Liver (tissue), 9 donors: Measurements from ENCODE around the gene CDK8. TPM values are rescaled to one million over a fixed set of nuclear protein-coding genes. Genes with fewer than 3 reads are reported as not detected.
A peak's percentile ranks its signal among the peaks of the same experiment; 100 is the strongest.

Experiments used
- DNase-seq: peaks from one replicate; pipeline ENCODE4 v3.0.0-alpha.2; 2017; ENCODE audit warnings: low spot score
- H3K27ac ChIP-seq, 2 donors: one replicate each; pipeline ENCODE4 v1.7.0; 2013; ENCODE audit warnings: inconsistent platforms in 2 of 2, low read length in 2 of 2, control low read depth in 1 of 2, low read depth in 1 of 2, mild to moderate bottlenecking in 1 of 2
- H3K27me3 ChIP-seq, 4 donors: one replicate each; pipeline versions ENCODE4 v1.6.1 to v1.7.0; 2013; ENCODE audit warnings: low read length in 3 of 4, inconsistent platforms in 1 of 4, mild to moderate bottlenecking in 1 of 4, moderate library complexity in 1 of 4; ENCODE audit not compliant: control insufficient read depth in 4 of 4, insufficient read depth in 4 of 4
- H3K36me3 ChIP-seq, 4 donors: one replicate each; pipeline versions ENCODE4 v1.6.1 to v1.7.0; 2013; ENCODE audit warnings: low read length in 3 of 4, mild to moderate bottlenecking in 3 of 4, low read depth in 1 of 4, moderate library complexity in 1 of 4; ENCODE audit not compliant: control insufficient read depth in 4 of 4, insufficient read depth in 3 of 4
- H3K4me1 ChIP-seq, 4 donors: one replicate each; pipeline versions ENCODE4 v1.6.1 to v1.7.0; 2013; ENCODE audit warnings: low read length in 3 of 4, mild to moderate bottlenecking in 3 of 4, moderate library complexity in 1 of 4; ENCODE audit not compliant: control insufficient read depth in 4 of 4, insufficient read depth in 4 of 4
- H3K4me3 ChIP-seq, 3 donors: one replicate each; pipeline versions ENCODE4 v1.6.1 to v1.7.0; 2013; ENCODE audit warnings: low read length in 3 of 3, control low read depth in 1 of 3, low read depth in 1 of 3, mild to moderate bottlenecking in 1 of 3
- H3K9ac ChIP-seq, 2 donors: one replicate each; pipeline ENCODE4 v1.7.0; 2013; ENCODE audit warnings: low read length in 2 of 2, mild to moderate bottlenecking in 2 of 2, moderate library complexity in 2 of 2, control low read depth in 1 of 2, low read depth in 1 of 2
- H3K9me3 ChIP-seq, 4 donors: one replicate each; pipeline versions ENCODE4 v1.6.1 to v1.7.0; 2013; ENCODE audit warnings: low read length in 3 of 4; ENCODE audit not compliant: control insufficient read depth in 4 of 4
- ATF3 ChIP-seq: IDR thresholded peaks from 2 replicates; pipeline ENCODE4 v1.6.1; 2016; ENCODE audit warnings: antibody characterized with exemption
- EGR1 ChIP-seq, 2 donors: IDR thresholded peaks; 2 replicates each; pipeline ENCODE4 v1.6.1; 2016 to 2018; ENCODE audit warnings: antibody characterized with exemption in 2 of 2, low read depth in 2 of 2
- FOXA1 ChIP-seq: IDR thresholded peaks from 2 replicates; pipeline ENCODE4 v1.6.1; 2016; ENCODE audit warnings: antibody characterized with exemption
- FOXA2 ChIP-seq: IDR thresholded peaks from 2 replicates; pipeline ENCODE4 v1.6.1; 2016; ENCODE audit warnings: antibody characterized with exemption
- GABPA ChIP-seq, 2 donors: IDR thresholded peaks in 1 of 2; conservative IDR thresholded peaks in 1 of 2; 2 replicates each; pipeline ENCODE4 v1.6.1; 2016; ENCODE audit warnings: antibody characterized with exemption in 2 of 2, mild to moderate bottlenecking in 1 of 2, moderate library complexity in 1 of 2
- JUND ChIP-seq, 2 donors: IDR thresholded peaks; 2 replicates each; pipeline ENCODE4 v1.6.1; 2016; ENCODE audit warnings: antibody characterized with exemption in 2 of 2
- MAX ChIP-seq: IDR thresholded peaks from 2 replicates; pipeline ENCODE4 v1.6.1; 2016; ENCODE audit warnings: antibody characterized with exemption
- NR2F2 ChIP-seq: IDR thresholded peaks from 2 replicates; pipeline ENCODE4 v1.6.1; 2016; ENCODE audit warnings: antibody characterized with exemption
- RAD21 ChIP-seq, 2 donors: IDR thresholded peaks; 2 replicates each; pipeline ENCODE4 v1.6.1; 2016; ENCODE audit warnings: antibody characterized with exemption in 2 of 2, mild to moderate bottlenecking in 2 of 2
- REST ChIP-seq: IDR thresholded peaks from 2 replicates; pipeline ENCODE4 v1.6.1; 2016; ENCODE audit warnings: antibody characterized with exemption, mild to moderate bottlenecking
- RXRA ChIP-seq, 2 donors: IDR thresholded peaks; 2 replicates each; pipeline ENCODE4 v1.6.1; 2017 to 2018; ENCODE audit warnings: antibody characterized with exemption in 2 of 2, mild to moderate bottlenecking in 1 of 2
- SP1 ChIP-seq: IDR thresholded peaks from 2 replicates; pipeline ENCODE4 v1.6.1; 2018; ENCODE audit warnings: antibody characterized with exemption, mild to moderate bottlenecking
- TAF1 ChIP-seq: conservative IDR thresholded peaks from 2 replicates; pipeline ENCODE4 v1.6.1; 2016; ENCODE audit warnings: antibody characterized with exemption, mild to moderate bottlenecking
- YY1 ChIP-seq: IDR thresholded peaks from 2 replicates; pipeline ENCODE4 v1.6.1; 2016; ENCODE audit warnings: antibody characterized with exemption, mild to moderate bottlenecking
- WGBS: extraction: QIAGEN DNeasy Blood & Tissue Kit; methylation state at CpG from one replicate; pipeline ENCODE4 v1.1.7; 2013; 5-methylcytosine and 5-hydroxymethylcytosine counted together
- polyA plus RNA-seq, 2 donors: library from polyadenylated mRNA; stranded (reverse) in 1 of 2; unstranded in 1 of 2; fragments of 200-250 nt in 1 of 2; fragments of >200 nt in 1 of 2; fragmentation: Nextera tagmentation in 1 of 2; extraction: Ambion mirVana in 1 of 2; gene quantifications; one replicate each; pipeline versions ENCODE4 v1.2.1 to v1.2.3, GENCODE V29; 2013 to 2015
- total RNA-seq, 2 donors: library from RNA; depleted of rRNA; stranded (reverse); fragments of >200 nt; gene quantifications; one replicate each; pipeline ENCODE4 v1.2.3, GENCODE V29; 2014
- TF ChIP-seq, protein P1 (sequence below): IDR thresholded peaks from 2 replicates; pipeline ENCODE4 v1.6.1; 2016; ENCODE audit warnings: antibody characterized with exemption
- TF ChIP-seq, protein P2 (sequence below): fragments of 150-350 bp; IDR thresholded peaks from 2 replicates; pipeline ENCODE4 v1.5.1; 2017; ENCODE audit warnings: improper control_type of control experiment, low read depth, low read length; ENCODE audit not compliant: missing input control
- donor health status: healthy.
- donor health status: healthy.
- donor health status: healthy.
- donor health status: healthy.
- donor health status: healthy.

Gene CDK8
- total and polyA plus RNA-seq, 4 donors = 3.3 to 10.8 (median 6.8) TPM

GRCh38 chr13:26435171-26435570, 181.2 kb downstream of the CDK8 start:
- H3K36me3 ChIP-seq = no peaks in the 10 kb centered on the region
- TF ChIP-seq RXRA (IDR thresholded peaks at IDR 0.05) = no peak
- TF ChIP-seq, protein P1, sequence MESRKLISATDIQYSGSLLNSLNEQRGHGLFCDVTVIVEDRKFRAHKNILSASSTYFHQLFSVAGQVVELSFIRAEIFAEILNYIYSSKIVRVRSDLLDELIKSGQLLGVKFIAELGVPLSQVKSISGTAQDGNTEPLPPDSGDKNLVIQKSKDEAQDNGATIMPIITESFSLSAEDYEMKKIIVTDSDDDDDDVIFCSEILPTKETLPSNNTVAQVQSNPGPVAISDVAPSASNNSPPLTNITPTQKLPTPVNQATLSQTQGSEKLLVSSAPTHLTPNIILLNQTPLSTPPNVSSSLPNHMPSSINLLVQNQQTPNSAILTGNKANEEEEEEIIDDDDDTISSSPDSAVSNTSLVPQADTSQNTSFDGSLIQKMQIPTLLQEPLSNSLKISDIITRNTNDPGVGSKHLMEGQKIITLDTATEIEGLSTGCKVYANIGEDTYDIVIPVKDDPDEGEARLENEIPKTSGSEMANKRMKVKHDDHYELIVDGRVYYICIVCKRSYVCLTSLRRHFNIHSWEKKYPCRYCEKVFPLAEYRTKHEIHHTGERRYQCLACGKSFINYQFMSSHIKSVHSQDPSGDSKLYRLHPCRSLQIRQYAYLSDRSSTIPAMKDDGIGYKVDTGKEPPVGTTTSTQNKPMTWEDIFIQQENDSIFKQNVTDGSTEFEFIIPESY = no peak
- TF ChIP-seq EGR1 (IDR thresholded peaks at IDR 0.05; ENCODE audit: low read depth in 2 of 2) = no peak
- no peak for TF ChIP-seq GABPA (IDR thresholded peaks at IDR 0.05 in 1 of 2, conservative IDR thresholded peaks at IDR 0.05 in 1 of 2)
- TF ChIP-seq NR2F2 = no peak
- no peak for TF ChIP-seq YY1
- no peak for TF ChIP-seq REST
- no peak for TF ChIP-seq SP1
- TF ChIP-seq FOXA2 = no peak
- TF ChIP-seq, protein P2, sequence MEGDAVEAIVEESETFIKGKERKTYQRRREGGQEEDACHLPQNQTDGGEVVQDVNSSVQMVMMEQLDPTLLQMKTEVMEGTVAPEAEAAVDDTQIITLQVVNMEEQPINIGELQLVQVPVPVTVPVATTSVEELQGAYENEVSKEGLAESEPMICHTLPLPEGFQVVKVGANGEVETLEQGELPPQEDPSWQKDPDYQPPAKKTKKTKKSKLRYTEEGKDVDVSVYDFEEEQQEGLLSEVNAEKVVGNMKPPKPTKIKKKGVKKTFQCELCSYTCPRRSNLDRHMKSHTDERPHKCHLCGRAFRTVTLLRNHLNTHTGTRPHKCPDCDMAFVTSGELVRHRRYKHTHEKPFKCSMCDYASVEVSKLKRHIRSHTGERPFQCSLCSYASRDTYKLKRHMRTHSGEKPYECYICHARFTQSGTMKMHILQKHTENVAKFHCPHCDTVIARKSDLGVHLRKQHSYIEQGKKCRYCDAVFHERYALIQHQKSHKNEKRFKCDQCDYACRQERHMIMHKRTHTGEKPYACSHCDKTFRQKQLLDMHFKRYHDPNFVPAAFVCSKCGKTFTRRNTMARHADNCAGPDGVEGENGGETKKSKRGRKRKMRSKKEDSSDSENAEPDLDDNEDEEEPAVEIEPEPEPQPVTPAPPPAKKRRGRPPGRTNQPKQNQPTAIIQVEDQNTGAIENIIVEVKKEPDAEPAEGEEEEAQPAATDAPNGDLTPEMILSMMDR = no peak
- TF ChIP-seq MAX = no peak
- TF ChIP-seq JUND (IDR thresholded peaks at IDR 0.05) = no peak
- TF ChIP-seq RAD21 (IDR thresholded peaks at IDR 0.05) = no peak
- TF ChIP-seq TAF1 = no peak
- no peak for TF ChIP-seq FOXA1
- H3K27ac ChIP-seq = no peak overlapping the region
- H3K27me3 ChIP-seq = peaks cover 0 to 4% (median 0%) of the 10 kb centered on the region in 4 donors
- no peak overlapping the region for H3K9ac ChIP-seq
- H3K9me3 ChIP-seq = peaks cover 4 to 22% (median 13%) of the 10 kb centered on the region in 4 donors
- no peaks in the 10 kb centered on the region for H3K4me1 ChIP-seq
- no peak overlapping the region for H3K4me3 ChIP-seq
- no peak for DNase-seq

DNA sequence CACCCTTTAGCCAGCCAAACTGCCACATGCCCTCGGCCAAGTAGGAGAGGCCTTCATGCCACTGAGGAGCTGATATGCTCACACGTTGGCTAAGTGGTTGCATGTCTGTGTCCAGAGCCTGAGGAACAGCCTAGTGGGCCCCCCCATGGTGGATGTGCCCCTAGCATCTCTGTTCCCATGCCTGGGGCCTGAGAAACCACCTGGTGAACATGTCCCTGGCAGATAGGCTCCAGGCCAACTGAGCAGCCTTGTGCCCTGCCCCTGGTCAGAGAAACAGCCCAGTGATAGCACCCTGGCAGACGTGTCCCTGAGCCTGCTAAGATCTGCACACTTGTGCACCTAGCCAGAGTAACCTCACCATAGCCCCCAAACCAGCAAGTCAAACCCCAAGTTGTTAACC, 181.7 kb downstream of the CDK8 start:
- TF ChIP-seq ATF3 = no peak
- TF ChIP-seq, protein P2 = no peak
- TF ChIP-seq TAF1 = no peak
- H3K9me3 ChIP-seq = peaks cover 4 to 22% (median 13%) of the 10 kb centered on the region in 4 donors
- DNase-seq = no peak
- no peaks in the 10 kb centered on the region for H3K4me1 ChIP-seq
- WGBS = 69% methylated on average over 3 of the region's 3 CpGs
- peaks cover 0 to 4% (median 0%) of the 10 kb centered on the region in 4 donors for H3K27me3 ChIP-seq
- H3K36me3 ChIP-seq = no peaks in the 10 kb centered on the region
- H3K4me3 ChIP-seq = peak overlapping the region in 1 of 3 donors; percentile 20
- H3K9ac ChIP-seq = no peak overlapping the region
- no peak overlapping the region for H3K27ac ChIP-seq
